HepG2 (cell line): ENCODE measurements around the gene LINC00632. TPM values are rescaled to one million over a fixed set of nuclear protein-coding genes. Genes with fewer than 3 reads are reported as not detected.

Experiments used
- ATAC-seq: fragments of 200-7000 bp; cut with Tn5 transposase; 3 replicates; pipeline ENCODE4 v1.9.1; 2020; ENCODE audit warnings: mild to moderate bottlenecking, moderate library complexity
- BruUV-seq: library from RNA; stranded (reverse); fragments of 400-500 nt; replicated peaks from 2 replicates; lab custom pipeline; 2021; lab: Mats Ljungman, UMichigan
- CTCF ChIA-PET: fragments of 300-600 bp; formaldehyde crosslinking; extraction: SDS; loops from one replicate; lab custom pipeline; 2021; ENCODE audit warnings: low total read pairs, inconsistent platforms, low intra/inter-chr PET ratio; lab: Yijun Ruan, JAX
- POLR2A ChIA-PET: fragments of 350-600 bp; sonication (Branson Sonifier 250); formaldehyde crosslinking; loops from one replicate; lab custom pipeline; 2020; ENCODE audit warnings: antibody characterized with exemption, inconsistent platforms; lab: Yijun Ruan, JAX
- DNase-seq: peaks from one replicate; pipeline ENCODE4 v3.0.0-alpha.2; 2015; ENCODE audit warnings: low spot score
- FAIRE-seq: peaks from 3 replicates; lab custom pipeline; 2011; peaks lifted over from hg19 to GRCh38; lab: Jason Lieb, UNC
- H2AFZ ChIP-seq: one replicate; pipeline ENCODE4 v1.6.1; 2011; ENCODE audit warnings: low read length, inconsistent platforms
- H3K27ac ChIP-seq: fragments of 300-600 bp; 3 replicates; pipeline ENCODE4 v1.8.0; 2011; ENCODE audit warnings: mixed run types, mild to moderate bottlenecking, mixed read lengths, low read length, inconsistent platforms; ENCODE audit not compliant: insufficient read depth; ENCODE audit errors: extremely low read length
- H3K27me3 ChIP-seq, 2 experiments: fragments of 200-600 bp in 1 of 2; 2 replicates in 1 of 2; 3 replicates in 1 of 2; pipeline versions ENCODE4 v1.6.0 to v1.8.0; 2011; ENCODE audit warnings: low read length in 2 of 2, mild to moderate bottlenecking in 2 of 2, moderate library complexity in 2 of 2, inconsistent platforms in 1 of 2; ENCODE audit not compliant: insufficient read depth in 2 of 2, control insufficient read depth in 1 of 2
- H3K36me3 ChIP-seq, 2 experiments: fragments of 200-600 bp in 1 of 2; replicated peaks in 1 of 2; 2 replicates in 1 of 2; 3 replicates in 1 of 2; pipeline versions ENCODE4 v1.5.1 to v1.8.0; 2011; ENCODE audit warnings: low read length in 2 of 2, inconsistent platforms in 1 of 2; ENCODE audit not compliant: insufficient read depth in 2 of 2, control insufficient read depth in 1 of 2
- H3K4me1 ChIP-seq: 2 replicates; pipeline ENCODE4 v1.5.1; 2012; ENCODE audit warnings: low read length, inconsistent platforms; ENCODE audit not compliant: insufficient read depth
- H3K4me2 ChIP-seq: 2 replicates; pipeline ENCODE4 v1.6.0; 2011; ENCODE audit warnings: low read depth, low read length, inconsistent platforms
- H3K4me3 ChIP-seq, 3 experiments: fragments of 200-600 bp in 1 of 3; sonication (generic), shearing (Covaris generic) in 1 of 3; replicated peaks in 1 of 3; 2 replicates each; pipeline ENCODE4 v1.5.1; 2011 to 2016; ENCODE audit warnings: low read length in 3 of 3, inconsistent platforms in 2 of 3, low read depth in 2 of 3, mild to moderate bottlenecking in 2 of 3, control low read depth in 1 of 3, mixed read lengths in 1 of 3; ENCODE audit not compliant: insufficient read depth in 1 of 3
- H3K79me2 ChIP-seq: one replicate; pipeline ENCODE4 v1.6.1; 2011; ENCODE audit warnings: low read length, inconsistent platforms; ENCODE audit not compliant: insufficient read depth
- H3K9ac ChIP-seq: 2 replicates; pipeline ENCODE4 v1.6.0; 2011; ENCODE audit warnings: mild to moderate bottlenecking, low read depth, low read length, inconsistent platforms; ENCODE audit not compliant: insufficient read depth
- H3K9me3 ChIP-seq: 2 replicates; pipeline ENCODE4 v1.5.1; 2012; ENCODE audit warnings: mild to moderate bottlenecking, low read length
- H4K20me1 ChIP-seq: 2 replicates; pipeline ENCODE4 v1.6.0; 2011; ENCODE audit warnings: inconsistent platforms, mild to moderate bottlenecking, low read length, moderate library complexity; ENCODE audit not compliant: insufficient read depth
- HCFC1 ChIP-seq: fragments of 150-350 bp; IDR thresholded peaks from 2 replicates; pipeline ENCODE4 v1.6.1; 2014; ENCODE audit warnings: low read depth, low read length
- NBN ChIP-seq: fragments of 450-650 bp; conservative IDR thresholded peaks from 2 replicates; pipeline ENCODE4 v1.6.1; 2017
- SMAD9 ChIP-seq: sonication (generic); formaldehyde crosslinking; IDR thresholded peaks from 2 replicates; pipeline ENCODE4 v1.5.1; 2020; ENCODE audit warnings: mild to moderate bottlenecking, missing genetic modification reagents
- ZNF260 ChIP-seq: sonication (generic); formaldehyde crosslinking; IDR thresholded peaks from 2 replicates; pipeline ENCODE4 v1.4.0; 2020; ENCODE audit warnings: missing genetic modification reagents, low read depth, mild to moderate bottlenecking, borderline replicate concordance
- ZNF281 ChIP-seq: sonication (generic); formaldehyde crosslinking; IDR thresholded peaks from 2 replicates; pipeline ENCODE4 v1.4.0; 2020; ENCODE audit warnings: missing genetic modification reagents, borderline replicate concordance
- ZNF800 ChIP-seq: sonication (generic); formaldehyde crosslinking; IDR thresholded peaks from 2 replicates; pipeline ENCODE4 v1.4.0; 2020; ENCODE audit warnings: missing genetic modification reagents
- WGBS: methylation state at CpG from one replicate; pipeline ENCODE4 v1.1.6; 2017; ENCODE audit warnings: low lambda C conversion rate; 5-methylcytosine and 5-hydroxymethylcytosine counted together
- in situ Hi-C: cut with HindIII; loops from 2 replicates; pipeline ENCODE4 v1.10.0; 2017; ENCODE audit warnings: low pct_unique_long_range_greater_than_20kb; ENCODE audit not compliant: extremely low pct_ligation_motif_present
- intact Hi-C: fragments of 100-400 bp; cut with micrococcal nuclease; formaldehyde crosslinking; loops from one replicate; pipeline ENCODE4 v1.10.0; 2022; ENCODE audit not compliant: unreplicated experiment
- polyA plus RNA-seq, 8 experiments: library from polyadenylated mRNA; depleted of rRNA in 3 of 8; stranded (reverse) in 7 of 8; unstranded in 1 of 8; fragments of >200 nt; fragmentation: Illumina TruSeq in 4 of 8; extraction: Trizol in 4 of 8; gene quantifications; 2 replicates each; pipeline versions ENCODE4 v1.2.1 to v1.2.3, GENCODE V29; 2011 to 2016; ENCODE audit warnings: low read depth in 4 of 8, missing spikeins in 1 of 8, mixed read lengths in 1 of 8; ENCODE audit not compliant: insufficient read depth in 1 of 8
- total RNA-seq, 5 experiments: library from RNA; depleted of rRNA; stranded (reverse); fragments of >200 nt; fragmentation: Illumina TruSeq; extraction: Trizol; gene quantifications; 2 replicates each; pipeline ENCODE4 v1.2.3, GENCODE V29; 2016; ENCODE audit warnings: low read depth in 1 of 5

The LINC00632 gene
- total and polyA plus RNA-seq, 2 of the 13 experiments (the other 11 are each of a cell fraction or from before 2014, with no cell fraction given) = 0.13 TPM; not detected in 1

- no peaks in the 10 kb centered on the region for H3K27me3 ChIP-seq
- H4K20me1 ChIP-seq = no peaks in the 10 kb centered on the region
- no peak overlapping the region for H3K27ac ChIP-seq
- H2AFZ ChIP-seq = no peak overlapping the region
- H3K4me3 ChIP-seq = no peak overlapping the region
- H3K4me2 ChIP-seq = no peak overlapping the region
- FAIRE-seq (no peak), ATAC-seq (no peak), DNase-seq (no peak)
- no peaks in the 10 kb centered on the region for H3K36me3 ChIP-seq
- in situ Hi-C loops = no loop called here
- H3K9ac ChIP-seq = no peak overlapping the region
- no peak for TF ChIP-seq ZNF260 (CRISPR knock-in tag)
- TF ChIP-seq ZNF800 = no peak
- no peak for TF ChIP-seq ZNF281 (CRISPR knock-in tag)
- no peak for TF ChIP-seq HCFC1
- TF ChIP-seq NBN = no peak
- TF ChIP-seq SMAD9 (CRISPR knock-in tag) = no peak
- H3K79me2 ChIP-seq = no peaks in the 10 kb centered on the region
- CTCF ChIA-PET = no interaction called here
- POLR2A ChIA-PET = no interaction called here
- H3K9me3 ChIP-seq = peaks cover 29% of the 10 kb centered on the region
- no TSS peak for BruUV-seq
- WGBS = 27% methylated on average over 4 of the region's 4 CpGs
- no peaks in the 10 kb centered on the region for H3K4me1 ChIP-seq
- intact Hi-C loops = no loop called here
Observed at GRCh38 chrX:140723121-140723715, 13.7 kb downstream of the LINC00632 start.
